Mesenteric fat pad (tissue), 1 donor: ENCODE results near the gene TSACC. TPM values are rescaled to one million over a fixed set of nuclear protein-coding genes. Genes with fewer than 3 reads are reported as not detected.

Experiments used
- DNase-seq: peaks from one replicate; pipeline ENCODE4 v3.0.0-alpha.2; 2020; ENCODE audit warnings: low spot score
- total RNA-seq: library from RNA; stranded (reverse); fragmentation: NEBNext Ultra II Directional; extraction: Animal tissue kit (Norgen Biotek cat#: 25700); gene quantifications from one replicate; pipeline ENCODE4 v1.2.1, GENCODE V29; 2021
- donor health status: DM: yes; HTN: yes; CAD: no.

TSACC gene
- total RNA-seq, 1 donor from 2014 or later, result 0.64 TPM

GRCh38 chr1:156393095-156393494, 54.8 kb downstream of the TSACC start:
- no peak for DNase-seq

DNA sequence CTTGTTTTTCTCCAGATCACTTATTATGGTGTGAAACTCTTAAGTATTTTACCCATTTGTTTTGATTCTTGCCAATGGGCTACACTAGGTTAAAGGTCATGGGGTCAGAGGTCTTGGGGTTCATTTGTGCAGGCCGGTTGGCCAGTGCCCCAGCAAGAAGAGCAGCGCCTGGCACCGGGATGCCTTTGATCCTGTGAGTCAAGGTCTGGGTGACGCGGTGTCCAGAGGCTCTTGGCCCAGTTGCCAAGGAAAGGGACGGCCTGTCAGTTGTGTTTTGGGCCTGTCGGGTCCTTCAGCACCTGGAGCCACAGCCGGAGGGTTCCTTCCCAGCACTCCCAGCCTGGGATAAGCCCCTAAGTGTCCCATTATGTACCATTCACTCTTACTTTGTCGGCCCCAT, 55.8 kb downstream of the TSACC start:
- no peak for DNase-seq

DNA sequence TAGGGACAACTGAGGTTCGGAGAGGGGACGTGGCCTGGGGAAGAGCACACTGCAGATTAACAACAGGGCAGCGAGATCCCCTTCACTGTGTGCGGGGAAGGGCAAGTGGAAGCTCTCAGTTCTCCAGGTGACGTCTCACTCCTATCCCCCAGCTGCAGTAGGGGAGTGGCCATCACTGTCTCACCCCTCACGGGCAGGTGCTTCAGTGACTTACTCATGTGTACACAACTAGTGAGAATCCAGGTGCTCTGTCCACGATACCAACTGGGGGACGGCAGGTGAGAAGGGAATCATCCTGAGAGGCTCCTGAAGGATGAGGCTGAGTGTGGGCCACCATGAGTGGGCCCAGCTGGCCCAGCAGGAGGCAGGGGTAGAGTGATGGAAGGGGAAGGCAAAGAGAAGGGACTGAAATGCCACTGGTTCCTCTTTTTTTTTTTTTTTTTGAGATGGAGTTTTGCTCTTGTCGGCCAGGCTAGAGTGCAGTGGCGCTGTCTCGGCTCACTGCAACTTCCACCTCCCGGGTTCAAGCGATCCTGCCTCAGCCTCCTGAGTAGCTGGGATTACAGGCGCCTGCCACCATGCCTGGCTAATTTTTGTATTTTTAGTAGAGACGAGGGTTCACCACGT, 56.6 kb downstream of the TSACC start:
- no peak for DNase-seq

Other genes starting within 250 kb of the TSACC start
- 901 TPM for gene LMNA, start 223.8 kb upstream of the TSACC start, total RNA-seq
- gene SEMA4A, start 184.9 kb upstream of the TSACC start, total RNA-seq, result 31.9 TPM
- 34.3 TPM for gene SLC25A44, start 144.4 kb upstream of the TSACC start, total RNA-seq
- gene PMF1, start 125.5 kb upstream of the TSACC start, total RNA-seq, result 46.4 TPM
- gene BGLAP, start 96.3 kb upstream of the TSACC start, total RNA-seq, result not detected
- 1.4 TPM for gene PAQR6, start 90.5 kb upstream of the TSACC start, total RNA-seq
- 67.2 TPM for gene SMG5, start 55.7 kb upstream of the TSACC start, total RNA-seq
- gene TMEM79, start 54.2 kb upstream of the TSACC start, total RNA-seq, result 1.8 TPM
- 78.3 TPM for gene GLMP, start 42.8 kb upstream of the TSACC start, total RNA-seq
- gene VHLL, start 39.2 kb upstream of the TSACC start, total RNA-seq, result not detected
- gene CCT3, start 234 bp upstream of the TSACC start, total RNA-seq, result 163 TPM
- gene RHBG, start 30.7 kb downstream of the TSACC start, total RNA-seq, result not detected
- gene MEF2D, start 162.2 kb downstream of the TSACC start, total RNA-seq, result 38.7 TPM
- gene IQGAP3, start 234.0 kb downstream of the TSACC start, total RNA-seq, result 0.55 TPM
- gene TTC24, start 241.2 kb downstream of the TSACC start, total RNA-seq, result not detected